Stimulated activated CD4-positive, alpha-beta T cell treated with anti-CD3 and anti-CD28 coated beads, Interleukin-15, amount 100 ng/mL, for 48 hours (primary cell): Measurements from ENCODE around the gene MYO1F.
"Not testable (repeated sequence)": the region's sequence is repeated elsewhere in the genome, so short reads cannot be mapped to it uniquely, and the experiment has no call there.

ENCODE experiments used
- DNase-seq, 2 donors: peaks; one replicate each; pipeline ENCODE4 v3.0.0-alpha.2; 2020; ENCODE audit warnings: low read depth in 2 of 2

The MYO1F gene

DNA sequence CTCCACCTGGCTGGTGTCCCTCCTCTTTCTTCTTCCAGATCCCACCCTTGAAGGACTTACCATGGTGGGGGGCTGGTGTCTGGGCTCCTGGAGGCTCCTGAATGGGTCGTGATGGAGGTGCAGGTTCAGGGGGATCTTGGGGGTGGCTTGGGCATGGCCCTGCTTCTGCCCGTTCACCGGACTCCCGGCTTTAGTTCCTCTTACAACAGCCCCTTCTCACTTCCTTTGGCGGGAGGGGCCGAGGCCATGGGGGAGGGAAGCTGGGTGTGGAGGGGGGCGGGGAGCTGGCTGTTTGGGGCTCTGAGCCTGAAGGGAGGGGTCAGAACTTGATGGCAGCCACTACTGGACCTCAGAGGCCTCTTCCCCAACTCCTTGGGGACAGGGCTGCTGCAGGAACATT, at the start of gene MYO1F:
Gene MYO1F, minus strand, starts transcription at position 196 of the 400 bp plus-strand sequence. Its CDS starts 133 bp downstream, at position 63.
- no peak for DNase-seq

DNA sequence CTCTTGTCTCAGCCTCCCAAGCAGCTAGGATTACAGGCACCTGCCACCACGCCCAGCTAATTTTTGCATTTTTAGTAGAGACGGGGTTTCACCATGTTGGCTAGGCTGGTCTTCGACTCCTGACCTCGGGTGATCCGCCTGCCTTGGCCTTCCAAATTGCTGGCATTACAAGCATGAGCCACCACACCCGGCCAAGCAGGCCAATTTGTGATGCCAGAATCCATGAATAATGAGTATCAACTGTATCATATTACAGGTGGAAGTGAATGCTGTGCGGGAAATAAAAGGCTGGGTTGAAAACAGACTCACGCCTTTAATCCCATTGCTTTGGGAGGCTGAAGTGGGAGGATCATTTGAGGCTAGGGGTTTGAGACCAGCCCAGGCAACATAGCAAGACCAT, 49.6 kb upstream of the MYO1F start:
- no peak for DNase-seq

DNA sequence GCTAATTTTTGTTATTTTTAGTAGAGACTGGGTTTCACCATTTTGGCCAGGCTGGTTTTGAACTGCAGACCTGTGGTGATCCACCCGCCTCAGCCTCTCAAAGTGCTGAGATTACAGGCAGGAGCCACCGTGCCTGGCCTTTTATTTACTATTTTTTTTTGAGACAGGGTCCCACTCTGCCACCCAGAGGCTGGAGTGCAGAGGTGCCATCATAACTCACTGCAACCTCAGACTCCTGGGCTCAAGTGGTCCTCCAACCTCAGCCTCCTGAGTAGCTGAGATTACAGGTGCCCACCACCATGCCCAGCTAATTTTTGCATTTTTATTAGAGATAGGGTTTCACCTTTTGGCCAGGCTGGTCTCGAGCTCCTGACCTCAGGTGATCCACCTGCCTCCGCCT, 45.6 kb upstream of the MYO1F start:
- DNase-seq = not testable (repeated sequence)

DNA sequence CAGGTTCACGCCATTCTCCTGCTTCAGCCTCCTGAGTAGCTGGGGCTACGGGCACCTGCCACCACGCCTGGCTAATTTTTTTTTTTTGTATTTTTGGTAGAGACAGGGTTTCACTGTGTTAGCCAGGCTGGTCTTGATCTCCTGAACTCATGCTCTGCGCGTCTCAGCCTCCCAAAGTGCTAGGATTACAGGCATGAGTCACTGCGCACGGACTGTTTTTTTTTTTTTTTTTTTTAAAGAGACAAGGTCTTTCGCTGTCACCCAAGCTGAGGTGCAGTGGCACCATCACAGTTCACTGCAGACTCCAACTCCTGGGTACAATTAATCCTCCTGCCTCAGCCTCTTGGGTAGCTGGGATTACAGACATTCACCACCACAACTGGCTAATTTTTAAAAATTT, 41.5 kb upstream of the MYO1F start:
- no peak for DNase-seq

DNA sequence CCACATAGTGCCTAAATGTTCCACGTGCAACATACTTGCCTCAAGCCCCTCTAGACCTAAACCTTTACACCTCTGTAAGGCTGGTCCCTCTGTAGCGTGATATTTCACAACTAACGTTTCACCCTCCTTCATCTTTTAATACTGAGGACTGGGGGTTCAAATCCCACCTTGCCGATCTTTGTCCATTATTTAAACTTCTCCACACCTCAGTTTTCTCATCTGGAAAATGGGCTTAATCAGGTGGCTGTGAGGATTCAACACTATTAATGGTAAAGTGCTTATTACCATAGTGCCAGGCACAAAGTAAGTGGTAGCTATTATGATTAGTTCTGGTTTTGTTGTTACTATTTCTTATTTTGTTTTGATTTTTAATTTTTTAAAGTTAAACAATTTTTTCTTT, 40.7 kb upstream of the MYO1F start:
- DNase-seq = no peak

DNA sequence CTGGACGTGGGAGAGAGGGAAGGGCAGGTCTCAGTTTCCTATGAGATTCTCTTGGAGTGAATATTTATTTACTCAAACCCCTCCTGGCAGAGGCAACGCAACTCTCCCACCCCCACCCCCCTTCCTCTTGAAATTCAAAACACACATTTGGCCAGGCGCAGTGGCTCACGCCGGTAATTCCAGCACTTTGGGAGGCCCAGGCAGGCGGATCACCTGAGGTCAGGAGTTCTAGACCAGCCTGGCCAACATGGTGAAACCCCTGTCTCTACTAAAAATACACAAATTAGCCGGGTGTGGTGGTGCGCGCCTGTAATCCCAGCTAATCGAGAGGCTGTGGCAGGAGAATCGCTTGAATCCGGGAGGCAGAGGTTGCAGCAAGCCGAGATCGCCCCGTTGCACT, 40.1 kb upstream of the MYO1F start:
- DNase-seq = not testable (repeated sequence)

DNA sequence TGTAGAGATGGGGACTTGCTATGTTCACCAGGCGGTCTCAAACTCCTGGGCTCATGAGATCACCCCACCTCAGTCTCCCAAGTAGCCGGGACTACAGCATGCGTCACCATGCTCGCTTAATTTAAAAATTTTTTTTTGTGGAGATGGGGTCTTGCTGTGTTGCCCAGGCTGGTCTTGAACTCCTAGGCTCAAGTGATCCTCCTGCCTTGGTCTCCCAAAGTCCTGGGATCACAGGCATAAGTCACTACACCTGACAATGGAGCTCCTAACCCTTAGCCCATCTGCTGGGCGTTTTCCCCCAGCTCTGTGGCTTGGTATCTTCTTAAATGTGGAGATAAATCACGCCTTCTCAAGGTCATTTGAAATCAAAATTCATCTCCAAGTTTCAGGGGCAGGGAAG, 39.6 kb upstream of the MYO1F start:
- DNase-seq = no peak

DNA sequence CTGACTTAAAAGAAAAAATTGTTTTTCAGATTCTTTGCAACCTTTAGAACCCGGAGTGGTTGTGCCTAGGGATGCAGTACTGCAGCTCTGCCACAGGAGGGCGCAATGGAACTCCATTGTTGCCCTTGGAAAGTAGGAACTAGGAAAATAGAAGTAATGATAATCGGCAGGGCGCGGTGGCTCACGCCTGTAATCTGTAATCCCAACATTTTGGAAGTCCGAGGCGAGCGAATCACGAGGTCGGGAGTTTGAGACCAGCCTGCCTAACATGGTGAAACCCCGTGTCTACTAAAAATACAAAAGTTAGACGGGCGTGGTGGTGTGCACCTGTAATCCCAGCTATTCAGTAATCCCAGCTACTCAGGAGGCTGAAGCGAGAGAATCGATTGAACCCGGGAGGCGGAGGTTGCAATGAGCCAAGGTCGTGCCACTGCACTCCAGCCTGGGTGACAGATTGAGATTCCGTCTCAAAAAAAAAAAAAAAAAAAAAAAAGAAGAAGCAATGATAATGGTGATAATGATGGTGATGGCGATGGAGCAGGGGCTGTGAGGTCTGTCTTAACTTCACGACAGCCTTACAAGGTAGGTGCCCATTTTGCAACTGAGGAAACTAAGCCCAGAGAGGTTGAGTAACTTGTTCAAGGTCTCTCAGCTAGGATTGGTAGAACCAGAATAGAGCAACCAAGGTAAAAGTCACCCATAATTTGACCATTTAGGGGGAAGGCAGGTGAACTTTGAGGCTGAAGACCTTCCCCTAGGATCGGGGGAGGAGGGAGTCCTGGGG, 38.8 kb upstream of the MYO1F start:
- peak; percentile 37 to 53 for DNase-seq

DNA sequence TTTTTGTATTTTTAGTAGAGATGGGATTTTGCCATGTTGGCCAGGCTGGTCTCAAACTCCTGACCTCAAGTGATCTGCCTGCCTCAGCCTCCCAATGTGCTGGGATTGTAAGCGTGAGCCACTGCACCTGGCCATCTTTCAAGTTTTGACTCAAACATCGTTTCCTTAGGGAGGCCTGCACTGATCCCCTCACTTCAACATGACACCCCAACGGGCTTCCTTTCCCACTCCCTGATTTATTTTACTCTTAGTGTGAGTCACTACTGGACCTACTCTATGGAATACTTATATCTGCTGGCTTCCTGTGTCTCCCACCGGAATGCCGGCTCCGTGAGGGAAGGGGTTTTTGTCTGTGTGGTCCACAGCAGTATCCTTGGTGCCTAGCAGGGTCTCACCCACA, 37.8 kb upstream of the MYO1F start:
- no peak for DNase-seq

DNA sequence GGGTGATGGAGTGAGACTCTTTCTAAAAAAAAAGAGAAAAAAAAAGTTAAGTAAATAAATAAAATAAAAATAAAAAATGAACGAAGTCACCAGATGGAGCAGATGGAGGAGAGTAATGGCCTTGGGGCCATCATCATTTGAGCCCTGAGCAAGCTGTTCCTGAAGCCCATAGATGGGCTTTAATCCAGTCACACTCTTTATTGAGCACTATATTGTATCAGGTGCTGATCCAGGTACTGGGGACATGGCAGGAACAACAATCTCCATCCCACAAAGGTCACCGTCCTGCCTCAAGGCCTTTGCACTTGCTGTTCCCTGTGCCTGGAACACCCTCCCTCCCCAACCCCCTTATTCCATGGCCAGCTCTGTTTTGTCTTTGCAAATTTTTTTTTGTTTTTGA, 37.2 kb upstream of the MYO1F start:
- DNase-seq = no peak

DNA sequence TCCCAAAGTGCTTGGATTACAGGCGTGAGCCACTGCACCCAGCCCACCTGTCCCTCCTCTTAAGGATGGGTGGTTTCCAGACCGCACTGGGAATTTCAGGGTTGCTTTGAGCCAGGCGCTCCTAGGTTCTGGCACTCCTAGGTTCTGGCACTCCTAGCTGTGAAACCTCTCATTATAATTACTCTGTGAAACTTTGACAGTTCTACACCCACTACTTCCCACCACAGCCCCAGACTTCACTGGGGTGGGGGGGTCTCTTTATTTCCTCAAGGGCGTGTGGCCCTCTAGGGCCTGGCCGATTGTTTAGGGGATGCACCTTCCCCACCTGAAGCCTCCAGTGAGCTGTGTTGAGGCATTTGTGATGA, 35.5 kb upstream of the MYO1F start:
- DNase-seq = no peak

DNA sequence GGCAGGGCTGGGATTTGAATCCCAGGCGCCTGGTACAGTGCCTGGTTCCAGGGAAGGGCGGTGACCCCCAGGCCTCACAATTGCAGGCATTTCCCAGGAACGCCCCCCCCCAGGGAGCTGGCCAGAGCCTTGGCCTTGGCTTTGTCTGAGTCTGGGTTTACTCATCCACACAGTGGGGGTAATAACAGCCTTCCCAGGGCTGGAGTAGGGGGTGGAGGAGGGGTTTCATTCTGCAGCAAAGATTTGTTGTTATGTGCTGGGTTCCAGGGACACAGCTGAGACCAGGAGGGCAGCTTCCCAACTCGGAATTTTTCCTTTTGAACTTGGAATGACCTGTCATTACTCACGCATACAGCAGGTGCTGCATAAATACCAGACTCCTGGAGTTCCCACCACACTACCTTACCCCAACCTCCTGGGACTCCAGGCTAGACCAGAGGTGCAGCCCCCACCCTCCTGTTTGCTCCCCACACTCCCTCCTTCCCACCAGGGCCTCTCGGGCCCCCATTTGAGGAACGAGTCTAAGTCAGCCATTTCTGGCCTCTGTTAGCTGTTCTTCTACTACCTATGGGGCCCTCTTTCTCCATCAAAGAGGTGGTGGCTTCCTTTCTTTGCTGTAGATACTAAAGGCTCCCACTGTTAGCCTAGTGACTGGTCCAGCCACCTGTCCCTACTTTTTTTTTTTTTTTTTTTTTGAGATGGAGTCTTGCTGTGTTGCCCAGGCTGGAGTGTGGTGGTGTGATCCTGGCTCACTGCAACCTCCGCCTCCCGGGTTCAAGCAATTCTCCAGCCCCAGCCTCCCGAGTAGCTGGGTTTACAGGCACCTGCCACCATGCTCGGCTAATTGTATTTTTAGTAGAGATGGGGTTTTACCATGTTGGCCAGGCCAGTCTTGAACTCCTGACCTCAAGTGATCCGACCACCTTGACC, 34.9 kb upstream of the MYO1F start:
- no peak for DNase-seq

DNA sequence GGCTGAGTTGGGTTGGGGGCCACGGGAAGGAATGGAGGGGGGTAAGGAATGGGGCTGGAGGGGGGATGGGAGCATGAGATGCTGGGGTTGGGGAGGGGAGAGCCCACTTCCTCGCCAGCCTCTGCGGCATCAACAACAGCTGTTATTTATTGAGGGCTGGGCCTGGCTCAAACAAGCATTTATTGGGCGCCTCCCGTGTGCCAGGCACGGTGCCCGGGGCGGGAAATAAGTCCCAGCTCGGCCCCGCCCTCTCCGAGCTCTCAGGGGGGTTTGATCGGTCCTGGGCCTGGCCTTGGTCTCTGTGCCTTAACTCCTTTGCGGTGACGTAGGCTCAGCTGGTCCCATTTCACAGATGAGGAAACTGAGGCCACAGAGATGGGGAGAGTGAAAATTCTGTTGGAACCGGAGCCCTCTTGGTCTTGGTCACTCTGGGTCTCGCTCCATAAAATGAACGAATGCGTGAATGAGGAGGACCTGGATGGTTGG, 34.2 kb upstream of the MYO1F start:
- no peak for DNase-seq

DNA sequence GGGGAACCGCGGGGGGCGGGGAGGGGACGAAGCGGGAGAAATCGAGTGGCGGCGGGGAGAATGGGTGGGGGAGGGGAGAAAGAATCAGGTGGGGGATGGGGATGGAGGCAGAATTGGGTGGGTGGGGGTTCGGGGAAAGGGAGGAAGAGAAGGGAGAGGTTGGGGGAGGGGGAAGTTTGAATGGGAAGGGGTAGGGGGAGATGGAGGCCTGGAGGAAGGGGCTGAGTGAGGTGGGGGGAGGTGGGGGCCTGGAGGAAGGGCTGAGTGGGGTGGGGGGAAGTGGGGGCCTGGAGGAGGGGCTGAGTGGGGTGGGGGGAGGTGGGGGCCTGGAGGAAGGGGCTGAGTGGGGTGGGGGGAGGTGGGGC, 33.7 kb upstream of the MYO1F start:
- DNase-seq = no peak

DNA sequence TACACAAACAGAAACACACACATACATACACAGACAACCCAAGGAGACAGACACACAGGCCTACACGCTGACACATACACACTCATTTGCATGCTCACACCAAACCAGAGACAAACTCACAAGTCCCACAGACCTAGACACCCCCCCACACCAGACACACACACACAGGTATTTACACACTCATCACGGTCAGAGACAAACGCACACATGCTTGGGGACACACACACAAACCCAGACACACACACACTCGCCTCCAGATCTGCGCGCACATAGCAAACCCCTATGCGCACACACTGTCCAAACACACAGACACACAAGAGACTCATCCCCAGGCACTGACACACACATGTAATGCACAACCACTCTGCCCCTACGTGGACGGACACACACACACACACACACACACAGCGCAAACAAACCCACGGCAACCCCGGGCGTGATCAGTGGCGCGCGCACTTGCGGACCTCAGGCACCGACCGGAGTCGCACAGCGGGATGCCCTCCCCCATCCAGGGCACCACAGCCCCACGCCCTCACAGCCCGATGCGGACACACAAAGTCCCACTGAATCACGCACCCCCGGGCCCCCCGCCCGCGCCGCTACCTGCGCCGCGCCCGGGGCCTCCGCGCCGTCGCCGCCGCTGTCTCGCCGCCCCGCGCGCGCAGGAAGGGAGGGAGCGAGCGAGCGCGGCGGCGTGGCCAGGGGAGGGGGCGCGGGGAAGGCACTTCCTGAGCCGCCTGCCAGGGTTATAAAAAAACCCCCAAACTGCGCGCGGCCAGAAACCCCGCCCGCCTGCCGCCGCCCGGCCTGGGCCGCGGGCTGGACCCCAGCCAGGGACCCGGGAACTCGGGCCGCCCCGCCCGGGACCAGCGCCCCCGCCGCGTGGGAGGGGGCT, 33.0 kb upstream of the MYO1F start, which contains the start of gene ADAMTS10:
Gene ADAMTS10, minus strand, starts transcription at position 675 of the 895 bp plus-strand sequence. CDS start 5,005 bp downstream, outside the sequence.
- DNase-seq = peak in 1 of 2 donors; percentile 9

DNA sequence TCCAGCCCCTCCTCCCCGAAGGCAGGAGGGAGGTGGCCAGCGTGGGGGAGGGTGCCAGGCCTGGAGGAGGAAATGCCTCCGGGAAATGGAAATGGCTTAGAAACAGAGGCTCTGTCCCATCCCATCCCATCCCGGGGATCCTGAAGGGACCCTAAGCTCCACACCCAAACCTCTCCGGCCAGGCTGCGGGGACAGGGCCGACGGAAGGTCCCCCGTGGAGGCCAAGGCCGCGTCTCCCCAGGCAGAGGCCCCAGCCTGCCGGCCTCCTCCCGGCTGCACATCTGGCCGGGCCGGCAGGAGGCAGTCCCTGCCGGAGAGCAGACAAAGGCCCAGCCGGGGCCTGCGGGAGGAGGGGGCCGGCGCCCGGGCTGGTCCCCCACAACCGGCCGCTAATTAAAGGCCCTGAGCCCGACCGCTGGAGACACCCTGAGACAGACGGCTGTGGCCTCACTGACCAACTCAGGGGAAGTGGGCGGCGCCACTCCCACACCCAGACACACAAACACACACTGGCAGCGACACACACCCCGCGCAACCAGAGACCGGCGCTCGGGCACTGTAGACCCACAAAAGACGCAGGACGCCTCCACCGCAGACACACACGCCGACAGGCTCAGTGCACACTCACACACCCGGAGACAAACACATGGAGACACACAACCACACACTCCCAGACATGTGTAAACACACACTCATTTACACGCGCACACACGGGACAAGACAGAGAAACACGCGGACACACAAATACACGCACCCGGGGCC, 32.2 kb upstream of the MYO1F start:
- peak in 1 of 2 donors; percentile 8 for DNase-seq

DNA sequence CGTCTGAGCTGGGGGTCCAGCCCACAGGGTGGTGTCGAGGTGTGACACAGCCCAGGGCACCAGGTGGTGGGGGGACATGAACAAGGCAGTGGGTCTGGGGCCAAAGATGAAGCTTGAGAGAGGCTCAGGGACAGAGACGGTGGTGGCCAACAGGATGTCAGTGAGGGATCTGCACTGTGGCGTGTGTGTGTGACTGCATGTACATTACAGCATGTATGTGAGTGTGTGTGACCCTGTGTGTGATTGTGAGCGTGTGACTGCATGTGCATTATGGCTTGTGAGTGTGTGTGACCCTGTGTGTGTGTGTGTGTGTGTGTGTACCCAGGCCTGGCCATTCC, 31.7 kb upstream of the MYO1F start:
- no peak for DNase-seq

DNA sequence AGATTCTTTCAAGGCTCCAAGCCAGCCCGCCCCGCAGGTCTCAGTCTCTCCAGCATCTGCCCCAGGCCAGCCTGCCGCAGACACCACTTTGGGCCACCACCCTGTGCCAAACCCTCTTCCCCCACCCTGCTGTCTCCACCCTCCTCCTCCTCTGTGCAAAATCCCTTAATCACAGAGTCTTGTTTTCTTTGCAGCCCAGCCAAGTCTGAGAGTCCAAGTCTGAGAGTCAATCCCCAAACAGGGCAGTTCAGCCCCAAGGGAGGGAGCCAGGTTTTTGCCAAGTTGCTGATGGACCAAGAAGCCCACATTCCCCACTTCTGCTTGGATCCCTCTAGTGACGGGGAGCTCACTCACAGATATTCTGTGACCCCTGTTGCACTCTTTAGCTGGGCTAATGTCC, 30.1 kb upstream of the MYO1F start:
- no peak for DNase-seq

DNA sequence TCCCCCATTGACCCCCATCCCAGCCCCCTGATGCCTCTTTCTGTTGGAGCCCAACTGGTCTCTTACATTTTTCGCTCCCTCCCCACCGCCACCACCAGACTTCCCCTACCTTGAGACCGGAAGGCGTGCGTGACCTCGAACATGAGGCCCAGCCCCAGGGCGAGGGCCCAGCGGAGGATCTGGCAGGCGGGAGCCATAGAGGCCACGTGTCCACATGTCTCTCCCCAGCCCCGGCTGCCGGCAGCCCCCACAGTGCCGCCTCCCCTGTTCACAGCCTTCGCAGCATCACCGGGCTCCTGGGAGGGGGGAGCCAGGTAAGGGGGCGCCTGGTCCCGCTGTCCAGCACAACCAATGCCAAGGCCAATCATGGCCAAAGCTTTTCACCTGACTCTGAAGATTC, 28.3 kb upstream of the MYO1F start:
- no peak for DNase-seq

DNA sequence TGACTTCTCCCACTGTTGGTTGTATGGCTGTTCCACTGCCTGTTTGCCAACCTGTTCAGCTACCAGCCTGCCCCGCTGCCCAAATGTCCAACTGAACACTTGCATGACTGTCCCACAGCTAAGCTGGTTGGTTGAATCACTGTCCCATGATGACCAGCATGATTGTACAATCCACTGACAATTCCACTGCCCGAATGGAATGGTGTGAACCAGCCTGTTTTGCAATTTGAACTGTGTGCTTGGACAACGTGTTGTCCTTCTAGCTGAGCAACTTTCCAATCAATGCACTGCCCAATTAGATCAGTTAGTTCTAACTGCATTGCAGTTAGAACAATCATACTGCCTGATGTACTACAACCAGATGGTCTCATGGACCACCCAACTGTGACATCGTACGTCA, 24.6 kb upstream of the MYO1F start:
- no peak for DNase-seq

DNA sequence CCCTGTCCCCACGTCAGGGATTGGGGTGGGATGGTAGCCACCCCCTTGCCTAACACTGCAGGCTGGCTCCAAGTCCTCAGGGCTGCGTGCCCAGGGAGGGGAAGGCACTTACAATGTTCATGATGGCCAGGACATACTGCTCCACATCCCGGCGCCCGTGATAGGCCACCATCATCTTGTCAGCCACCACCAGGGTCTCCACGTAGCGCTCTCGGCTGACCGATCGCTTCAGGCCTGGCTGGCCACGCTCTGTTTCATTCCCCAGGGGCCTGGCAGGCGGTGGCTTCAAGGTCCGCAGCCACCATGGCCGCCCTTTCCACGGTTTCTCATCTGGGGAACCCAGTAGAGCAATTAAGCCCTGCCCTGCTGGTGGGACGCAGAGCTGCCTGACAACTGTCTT, 23.6 kb upstream of the MYO1F start:
- no peak for DNase-seq
